ENCODE results near the gene USP20.
A peak's percentile ranks its signal among the peaks of the same experiment; 100 is the strongest.

Gene USP20

DNA sequence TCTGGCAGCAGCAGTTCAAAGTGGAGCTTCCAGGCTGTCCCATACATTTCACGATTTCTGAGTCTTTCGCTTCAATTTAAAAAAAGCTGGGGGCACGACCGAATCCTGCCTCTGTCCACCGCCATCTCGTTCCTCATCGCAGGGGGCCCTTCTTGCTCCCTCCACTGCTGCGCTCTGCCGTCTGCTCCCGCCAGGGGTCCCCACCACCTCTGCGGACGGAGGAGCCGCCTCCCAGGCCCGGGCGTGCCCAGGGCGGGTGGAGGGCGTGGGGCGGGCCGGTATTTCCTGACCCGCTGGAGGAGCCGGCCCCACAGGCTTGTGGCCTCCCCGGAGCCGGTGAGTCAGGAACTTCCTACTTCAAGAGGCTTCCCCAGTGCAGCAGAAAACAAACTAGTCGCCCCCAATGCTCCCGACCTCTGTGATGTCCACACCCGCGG is 50.4 kb downstream of the USP20 start:
- H3K4me3 ChIP-seq (ENCODE audit: low read depth, low read length): peak overlapping the region; percentile 75
- peak; percentile 89 for TF ChIP-seq CTCF (IDR thresholded peaks at IDR 0.05; ENCODE audit: insufficient read depth, low read depth, low read length, missing control alignments)
- peak; percentile 96 for DNase-seq (ENCODE audit: low read depth)

DNA sequence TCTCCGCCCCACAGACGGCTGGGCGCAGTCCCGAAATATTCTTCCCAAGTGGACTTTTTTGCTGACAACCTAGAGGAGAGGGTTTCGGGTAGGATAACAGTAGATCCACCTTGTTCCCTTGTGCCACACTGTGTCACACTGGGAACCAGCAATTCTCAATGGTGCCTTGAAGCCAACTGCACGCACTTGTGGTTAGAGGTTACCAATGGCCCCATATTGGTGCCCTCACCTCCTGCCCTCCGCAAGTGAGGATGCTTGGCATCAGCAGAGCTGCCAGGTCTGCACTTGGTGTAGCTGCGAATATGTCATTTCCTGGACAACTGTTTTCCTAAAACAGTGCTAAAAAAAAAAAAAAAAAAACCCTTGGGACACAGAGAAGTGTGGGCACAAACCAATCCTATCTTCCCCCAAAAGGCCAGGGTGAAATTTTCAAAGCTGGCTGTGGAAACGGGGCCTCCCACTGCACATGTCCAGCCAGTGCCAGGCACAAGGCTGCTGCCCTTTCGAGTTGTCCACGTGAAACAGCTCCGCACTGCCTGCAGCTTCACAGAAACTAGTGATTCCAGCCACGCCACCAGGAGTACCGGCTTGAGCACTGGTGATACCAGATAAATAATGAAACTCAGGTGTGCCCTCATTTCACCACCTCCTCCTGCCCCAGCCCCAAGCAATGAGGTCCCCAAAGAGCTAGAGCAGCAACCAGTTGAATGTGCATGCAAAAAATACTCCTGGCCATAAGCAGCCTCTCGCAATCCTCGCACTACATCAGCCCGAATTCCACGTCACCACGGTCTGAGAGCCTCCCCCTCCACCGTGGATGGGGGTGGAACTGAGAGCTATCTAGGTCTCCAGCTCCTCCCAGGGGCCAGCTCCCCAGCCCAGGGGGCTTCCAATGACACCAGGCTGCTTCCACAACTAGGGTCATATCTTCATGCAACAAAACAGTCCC is 51.2 kb downstream of the USP20 start:
- DNase-seq (ENCODE audit: low read depth): peak; percentile 83
- TF ChIP-seq CTCF (IDR thresholded peaks at IDR 0.05; ENCODE audit: insufficient read depth, low read depth, low read length, missing control alignments): no peak
- peak overlapping the region; percentile 75 for H3K4me3 ChIP-seq (ENCODE audit: low read depth, low read length)

DNA sequence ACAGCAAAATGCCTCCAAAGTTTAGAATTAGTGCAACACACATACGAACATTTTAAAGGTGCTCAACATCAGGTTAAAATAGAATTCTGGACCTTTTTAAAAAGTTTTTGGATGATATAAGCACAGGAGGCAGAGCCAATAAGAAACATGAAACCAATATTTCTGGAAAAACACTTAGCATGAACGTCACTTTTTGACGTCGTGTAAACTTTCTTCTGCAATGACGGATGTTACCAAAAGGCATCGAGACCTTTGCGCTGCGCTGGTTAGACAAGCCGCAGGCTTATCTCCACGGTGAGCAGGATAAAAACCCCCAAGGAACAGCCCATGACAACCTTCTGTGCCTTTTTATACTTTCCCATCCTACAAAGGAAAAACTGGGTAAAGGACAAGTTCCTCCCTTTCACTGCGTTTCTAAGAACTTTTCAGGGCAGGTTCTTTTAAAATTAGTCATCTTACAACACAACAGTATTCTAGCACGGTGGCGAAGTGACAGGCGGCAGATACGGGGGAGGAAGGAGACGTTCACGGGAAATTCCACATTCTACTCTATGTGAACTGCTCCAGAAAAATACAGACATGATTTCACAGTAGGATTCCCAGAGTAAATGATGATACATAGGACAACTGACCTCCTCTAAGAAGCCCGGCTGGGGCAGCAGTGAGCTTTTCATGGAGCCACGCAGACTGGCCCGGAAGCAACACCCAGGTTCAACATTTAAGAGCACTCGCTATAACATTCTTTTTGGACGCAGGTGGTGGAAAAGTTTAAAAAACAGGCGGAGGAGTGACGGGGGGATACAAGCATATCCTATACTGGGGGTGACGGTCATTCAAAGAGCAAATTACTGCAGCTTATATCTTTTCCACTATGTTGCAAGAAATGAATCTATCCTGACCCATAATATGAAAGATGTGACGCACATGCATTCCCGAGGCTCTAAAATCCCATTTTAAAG is 52.4 kb downstream of the USP20 start:
- peak; percentile 73 for DNase-seq (ENCODE audit: low read depth)
- peak; percentile 9 for TF ChIP-seq CTCF (IDR thresholded peaks at IDR 0.05; ENCODE audit: insufficient read depth, low read depth, low read length, missing control alignments)
- peak overlapping the region; percentile 75 for H3K4me3 ChIP-seq (ENCODE audit: low read depth, low read length)

GRCh38 chr9:129888293-129889121 is 53.2 kb downstream of the USP20 start:
- peak overlapping the region; percentile 75 for H3K4me3 ChIP-seq (ENCODE audit: low read depth, low read length)
- no peak for TF ChIP-seq CTCF (IDR thresholded peaks at IDR 0.05; ENCODE audit: insufficient read depth, low read depth, low read length, missing control alignments)
- peak; percentile 99 for DNase-seq (ENCODE audit: low read depth)

- H3K4me3 ChIP-seq (ENCODE audit: low read depth, low read length): peak overlapping the region; percentile 2
- peak; percentile 58 for DNase-seq (ENCODE audit: low read depth)
- no peak for TF ChIP-seq CTCF (IDR thresholded peaks at IDR 0.05; ENCODE audit: insufficient read depth, low read depth, low read length, missing control alignments)
Measured at GRCh38 chr9:129889122-129889940, 54.1 kb downstream of the USP20 start.

All from GM12865 (cell line).